SH-SY5Y (cell line): ENCODE measurements around the gene OR10AD1.

Experiments used
- GATA2 ChIP-seq: IDR thresholded peaks from 2 replicates; pipeline ENCODE4 v1.6.1; 2011; ENCODE audit warnings: mild to moderate bottlenecking, low read depth, low read length
- GATA3 ChIP-seq: IDR thresholded peaks from 2 replicates; pipeline ENCODE4 v1.6.1; 2011; ENCODE audit warnings: low read depth, mild to moderate bottlenecking, low read length, moderate library complexity

DNA sequence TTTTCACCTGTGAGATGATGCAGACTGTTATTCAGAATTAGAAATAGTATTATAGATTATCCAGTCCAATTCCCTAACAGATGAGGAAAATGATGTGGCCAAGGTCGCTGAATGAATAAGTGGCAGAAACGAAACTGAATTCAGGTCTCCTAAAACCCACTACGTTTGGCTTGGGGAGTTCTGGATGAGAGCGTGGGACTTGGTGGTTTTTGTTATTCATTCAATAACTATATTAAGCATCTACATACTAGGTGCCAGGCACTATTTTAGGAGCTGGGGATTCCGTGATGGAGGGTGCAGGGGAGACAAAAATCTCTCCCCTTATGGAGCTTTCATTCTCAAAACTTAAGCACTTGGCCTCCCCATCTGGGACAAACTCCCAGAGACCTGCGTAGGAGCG, 20.5 kb downstream of the OR10AD1 start:
- TF ChIP-seq GATA3 (no peak), GATA2 (no peak)
